Fibroblast of villous mesenchyme (primary cell): ENCODE data around the gene BRINP3. TPM values are rescaled to one million over a fixed set of nuclear protein-coding genes. Genes with fewer than 3 reads are reported as not detected.

Experiments
- DNase-seq: peaks from one replicate; pipeline ENCODE4 v3.0.0-alpha.2; 2010; ENCODE audit warnings: low read depth
- H3K4me3 ChIP-seq: 2 replicates; pipeline ENCODE4 v1.5.1; 2011; ENCODE audit warnings: low read depth, mild to moderate bottlenecking, low read length
- CTCF ChIP-seq: IDR thresholded peaks from 2 replicates; pipeline ENCODE4 v1.5.1; 2012; ENCODE audit warnings: low read depth, mild to moderate bottlenecking, low read length; ENCODE audit not compliant: insufficient read depth
- total RNA-seq: library from RNA; depleted of rRNA; stranded (reverse); fragments of >200 nt; gene quantifications from 2 replicates; pipeline ENCODE4 v1.2.3, GENCODE V29; 2012

Gene BRINP3
- total RNA-seq, 1 donor: not detected

- no peak for DNase-seq
Measured at GRCh38 chr1:190353538-190354101, 124.0 kb downstream of the BRINP3 start.

GRCh38 chr1:190344454-190344853, 133.2 kb downstream of the BRINP3 start:
- no peak overlapping the region for H3K4me3 ChIP-seq
- no peak for DNase-seq
- TF ChIP-seq CTCF: no peak

More at GRCh38 chr1:190353538-190354101, 124.0 kb downstream of the BRINP3 start:
- TF ChIP-seq CTCF: no peak
- H3K4me3 ChIP-seq: no peak overlapping the region

- no peak overlapping the region for H3K4me3 ChIP-seq
- DNase-seq: no peak
- TF ChIP-seq CTCF: no peak
Measured at GRCh38 chr1:190338829-190339228, 138.8 kb downstream of the BRINP3 start.

GRCh38 chr1:190328871-190329270, 148.8 kb downstream of the BRINP3 start:
- no peak for DNase-seq
- no peak for TF ChIP-seq CTCF
- H3K4me3 ChIP-seq: no peak overlapping the region

- no peak for TF ChIP-seq CTCF
- no peak overlapping the region for H3K4me3 ChIP-seq
- no peak for DNase-seq
Measured at GRCh38 chr1:190328361-190328760, 149.3 kb downstream of the BRINP3 start.

GRCh38 chr1:190327271-190327670, 150.4 kb downstream of the BRINP3 start:
- DNase-seq: no peak
- TF ChIP-seq CTCF: no peak
- H3K4me3 ChIP-seq: no peak overlapping the region

- H3K4me3 ChIP-seq: no peak overlapping the region
- no peak for DNase-seq
Measured at GRCh38 chr1:190323530-190323929, 154.1 kb downstream of the BRINP3 start.

More at GRCh38 chr1:190323530-190323929, 154.1 kb downstream of the BRINP3 start:
- TF ChIP-seq CTCF: no peak
